Right lobe of liver (tissue), 4 donors: Measurements from ENCODE around the gene ECHDC3.

Experiments
- POLR2A ChIP-seq: fragments of 450-650 bp; IDR thresholded peaks from one replicate; pipeline ENCODE4 v1.6.1; 2017; ENCODE audit warnings: antibody characterized with exemption, mild to moderate bottlenecking
- TF ChIP-seq, protein P1 (sequence below), 4 donors: fragments of 200-600 bp in 3 of 4; fragments of 450-650 bp in 1 of 4; IDR thresholded peaks; one replicate each; pipeline versions ENCODE4 v1.5.1 to v1.8.0; 2016 to 2022; ENCODE audit warnings: antibody characterized with exemption in 4 of 4, mild to moderate bottlenecking in 2 of 4
- donor health status: DM: no; HTN: no; CAD: no.
- donor health status: DM: no; HTN: no; CAD: no.
- donor health status: DM: no; HTN: yes; CAD: no.

DNA sequence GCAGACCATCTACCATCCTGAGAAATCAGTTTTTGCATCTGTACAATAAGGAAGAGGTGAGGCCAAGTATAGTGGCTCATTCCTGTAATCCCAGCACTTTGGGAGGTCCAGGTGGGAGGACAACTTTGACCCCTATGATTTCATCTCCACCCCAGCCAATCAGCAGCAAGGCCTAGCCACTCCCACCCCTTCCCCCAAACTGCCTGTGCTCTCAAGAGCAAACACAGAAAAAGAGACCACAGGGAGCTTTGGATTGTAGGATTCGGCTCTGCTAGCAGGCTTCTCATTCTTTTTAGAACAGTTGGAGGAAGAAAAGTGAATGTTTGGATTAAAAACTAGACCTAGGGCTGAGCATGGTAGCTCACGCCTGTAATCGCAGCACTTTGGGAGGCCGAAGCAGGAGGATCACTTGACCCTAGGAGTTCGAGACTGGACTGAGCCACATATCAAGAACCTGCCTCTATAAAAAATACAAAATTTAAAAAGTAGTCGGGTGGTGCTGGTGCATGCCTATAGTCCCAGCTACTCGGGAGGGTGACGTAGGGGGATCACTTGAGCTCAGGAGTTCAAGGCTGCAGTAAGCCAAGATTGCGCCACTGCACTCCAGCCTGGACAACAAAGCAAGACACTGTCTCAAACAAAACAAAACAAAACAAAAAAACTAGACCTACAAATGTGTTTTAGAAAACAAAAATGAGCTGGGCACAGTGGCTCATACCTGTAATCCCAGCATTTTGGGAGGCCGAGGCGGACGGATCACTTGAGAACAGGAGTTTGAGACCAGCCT, 55.9 kb downstream of the ECHDC3 start:
- TF ChIP-seq, protein P1, sequence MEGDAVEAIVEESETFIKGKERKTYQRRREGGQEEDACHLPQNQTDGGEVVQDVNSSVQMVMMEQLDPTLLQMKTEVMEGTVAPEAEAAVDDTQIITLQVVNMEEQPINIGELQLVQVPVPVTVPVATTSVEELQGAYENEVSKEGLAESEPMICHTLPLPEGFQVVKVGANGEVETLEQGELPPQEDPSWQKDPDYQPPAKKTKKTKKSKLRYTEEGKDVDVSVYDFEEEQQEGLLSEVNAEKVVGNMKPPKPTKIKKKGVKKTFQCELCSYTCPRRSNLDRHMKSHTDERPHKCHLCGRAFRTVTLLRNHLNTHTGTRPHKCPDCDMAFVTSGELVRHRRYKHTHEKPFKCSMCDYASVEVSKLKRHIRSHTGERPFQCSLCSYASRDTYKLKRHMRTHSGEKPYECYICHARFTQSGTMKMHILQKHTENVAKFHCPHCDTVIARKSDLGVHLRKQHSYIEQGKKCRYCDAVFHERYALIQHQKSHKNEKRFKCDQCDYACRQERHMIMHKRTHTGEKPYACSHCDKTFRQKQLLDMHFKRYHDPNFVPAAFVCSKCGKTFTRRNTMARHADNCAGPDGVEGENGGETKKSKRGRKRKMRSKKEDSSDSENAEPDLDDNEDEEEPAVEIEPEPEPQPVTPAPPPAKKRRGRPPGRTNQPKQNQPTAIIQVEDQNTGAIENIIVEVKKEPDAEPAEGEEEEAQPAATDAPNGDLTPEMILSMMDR (IDR thresholded peaks at IDR 0.05) = no peak
- TF ChIP-seq POLR2A = no peak
